LoVo (cell line): ENCODE results near the gene NCS1.
"Not testable (repeated sequence)": the region's sequence is repeated elsewhere in the genome, so short reads cannot be mapped to it uniquely, and the experiment has no call there.

ENCODE experiments used
- DNase-seq: peaks from one replicate; pipeline ENCODE4 v3.0.0-alpha.2; 2016; ENCODE audit warnings: low spot score

Gene NCS1

DNA sequence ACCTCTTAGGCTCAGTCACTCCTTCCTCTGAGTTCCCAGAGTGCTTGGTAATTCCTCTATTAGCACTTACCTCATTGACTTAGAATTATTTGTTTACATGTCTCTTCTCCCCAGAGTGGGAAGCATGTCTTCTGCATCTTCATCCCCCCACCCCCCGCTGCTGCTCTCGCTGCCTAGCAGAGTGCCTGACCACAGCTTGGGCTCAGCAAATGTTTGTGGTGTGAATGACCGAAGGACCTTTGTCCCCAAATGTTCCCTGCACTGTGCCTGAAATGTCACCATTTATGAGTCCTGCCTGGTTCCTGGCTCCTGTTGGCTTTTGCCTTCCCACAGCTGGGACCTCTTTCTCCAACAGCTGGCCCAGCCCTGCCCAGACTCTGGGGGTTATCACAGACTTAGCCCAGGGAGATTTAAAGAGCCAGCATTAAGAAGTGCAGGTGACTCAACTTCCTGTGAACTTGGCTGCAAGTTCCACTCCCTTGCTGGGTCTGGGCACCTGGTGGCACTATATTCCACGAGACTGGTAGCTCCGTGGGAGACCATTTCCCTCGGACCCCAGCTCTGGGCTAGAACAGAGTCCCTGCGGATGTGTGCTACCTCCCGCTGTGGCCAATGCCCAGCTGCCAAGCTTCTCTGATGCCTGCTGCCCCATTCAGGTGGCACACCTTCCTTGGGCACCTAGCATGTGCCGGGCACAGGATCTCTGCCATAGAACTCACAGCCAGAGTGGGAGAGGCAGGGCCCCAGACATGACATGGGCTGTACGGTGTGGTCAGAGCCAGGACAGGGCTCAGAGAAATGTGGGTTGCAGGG lies 91.6 kb downstream of the NCS1 start:
- no peak for DNase-seq

DNA sequence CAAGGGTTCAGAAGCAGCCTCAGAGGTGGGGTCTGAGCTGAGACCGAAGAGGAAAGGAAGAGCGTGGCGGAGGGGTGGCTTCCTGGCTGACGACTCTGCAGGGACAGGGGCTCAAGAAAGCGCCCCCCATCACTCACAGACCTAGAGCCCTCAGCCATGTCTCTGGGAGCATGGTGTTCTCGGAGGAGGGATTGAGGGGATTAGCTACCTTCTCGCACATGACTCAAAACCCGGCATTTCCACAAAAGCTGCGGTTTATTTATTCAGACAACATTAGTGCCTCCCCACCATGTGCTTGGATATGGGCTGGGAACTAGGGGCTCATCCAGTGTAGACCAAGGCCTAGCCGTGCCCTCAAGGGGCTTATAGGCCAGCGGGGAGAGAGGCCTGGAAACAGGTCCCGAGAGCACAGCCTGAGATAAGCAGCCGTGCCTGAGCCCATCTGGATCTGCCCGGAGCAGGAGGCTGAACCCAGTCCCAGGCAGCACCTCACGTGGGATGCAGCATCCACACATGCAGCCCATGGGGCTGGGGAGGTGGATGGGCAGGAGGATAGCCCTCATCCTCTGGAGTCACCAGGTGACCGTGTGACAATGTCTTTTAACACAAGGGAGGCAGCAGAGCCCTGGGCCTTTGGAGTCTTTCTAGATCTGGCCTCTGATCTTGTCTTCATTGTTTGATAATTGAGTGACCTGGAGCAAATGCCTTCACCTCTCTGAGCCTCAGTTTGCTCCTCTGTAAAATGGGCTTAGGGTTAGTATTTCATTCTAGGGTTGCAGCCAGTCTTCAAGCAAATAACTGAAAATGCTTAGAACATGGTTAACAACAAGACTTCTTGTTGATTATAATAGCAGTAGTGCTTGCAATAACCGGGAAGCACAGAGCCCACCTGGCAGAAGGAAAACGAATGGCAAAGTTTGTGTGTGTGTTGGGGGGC lies 92.5 kb downstream of the NCS1 start:
- no peak for DNase-seq

DNA sequence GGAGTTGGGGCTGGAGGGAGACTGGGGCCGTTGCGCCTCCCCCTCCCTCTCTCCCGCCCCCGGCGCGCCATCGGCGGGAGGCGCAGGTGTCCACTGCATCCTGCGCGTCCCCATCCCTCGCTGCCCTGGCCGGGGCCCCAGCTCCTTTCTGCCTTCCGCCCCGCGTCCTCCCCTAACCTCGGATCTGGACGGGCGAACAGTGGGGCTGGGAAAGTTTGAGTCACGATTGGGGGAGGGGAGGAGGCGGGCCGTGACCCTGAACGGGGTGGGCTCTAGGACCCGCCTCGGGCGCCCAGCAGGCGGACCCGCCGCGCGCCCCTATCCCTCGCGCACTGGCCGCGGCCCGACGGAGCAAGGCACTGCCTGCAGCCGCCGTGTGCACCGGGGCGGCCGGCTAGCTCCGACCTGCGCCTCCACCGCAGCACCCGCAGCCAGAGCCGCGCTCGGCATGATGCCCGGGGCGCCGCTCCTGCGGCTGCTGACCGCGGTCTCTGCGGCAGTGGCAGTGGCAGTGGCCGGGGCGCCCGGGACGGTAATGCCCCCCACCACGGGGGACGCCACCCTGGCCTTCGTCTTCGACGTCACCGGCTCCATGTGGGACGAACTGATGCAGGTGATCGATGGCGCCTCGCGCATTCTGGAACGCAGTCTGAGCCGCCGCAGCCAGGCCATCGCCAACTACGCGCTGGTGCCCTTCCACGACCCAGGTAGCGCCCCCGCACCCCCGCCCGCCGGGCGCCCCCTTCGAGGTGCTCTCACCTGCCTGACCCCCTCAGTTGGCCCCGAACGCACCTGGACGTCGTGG lies 93.4 kb downstream of the NCS1 start, which contains the start of gene HMCN2:
HMCN2 (plus strand) TSS at position 330 of the 805 bp plus-strand sequence; CDS start at position 449, 119 bp downstream.
- DNase-seq: no peak

DNA sequence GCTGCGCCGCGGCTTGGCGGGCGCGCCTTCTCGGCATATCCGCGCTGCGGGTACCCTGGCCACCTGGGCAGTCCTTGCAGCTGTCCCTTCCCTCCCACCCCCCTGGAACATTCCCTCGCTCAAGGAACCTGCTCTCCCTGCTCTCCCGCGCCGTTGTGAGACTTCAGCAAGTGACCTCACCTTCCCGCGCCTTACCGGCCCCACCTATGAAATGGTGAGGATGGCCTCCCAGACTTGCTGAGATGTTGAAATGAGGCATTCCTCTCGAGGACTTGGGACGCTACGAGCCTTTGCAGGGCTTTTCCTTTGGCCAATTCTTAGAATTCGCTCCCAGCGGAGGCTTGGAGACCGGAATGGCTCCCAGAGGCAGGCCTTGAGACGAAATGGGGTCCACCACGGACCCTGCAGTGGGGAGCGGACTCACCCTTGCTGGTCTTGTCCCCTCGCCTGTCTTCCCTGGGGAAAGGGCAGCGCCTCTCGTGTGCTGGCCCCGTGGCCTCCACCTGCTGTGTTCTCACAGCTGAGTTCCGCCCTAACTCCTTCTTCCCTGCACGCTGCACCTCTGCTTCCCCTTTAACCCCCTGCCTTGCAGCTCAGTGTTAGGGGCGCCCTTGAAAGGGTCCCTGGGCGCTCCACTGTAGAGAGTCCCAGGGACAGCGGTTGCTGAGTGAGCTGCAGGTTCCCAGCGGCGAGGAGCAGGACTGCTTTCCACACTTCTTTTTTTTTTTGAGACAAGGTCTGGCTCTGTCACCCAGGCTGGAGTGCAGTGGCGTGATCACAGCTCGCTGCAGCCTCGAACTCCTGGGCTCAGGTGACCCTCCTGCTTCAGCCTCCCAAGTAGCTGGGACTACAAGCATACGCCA lies 94.3 kb downstream of the NCS1 start:
- DNase-seq: no peak

DNA sequence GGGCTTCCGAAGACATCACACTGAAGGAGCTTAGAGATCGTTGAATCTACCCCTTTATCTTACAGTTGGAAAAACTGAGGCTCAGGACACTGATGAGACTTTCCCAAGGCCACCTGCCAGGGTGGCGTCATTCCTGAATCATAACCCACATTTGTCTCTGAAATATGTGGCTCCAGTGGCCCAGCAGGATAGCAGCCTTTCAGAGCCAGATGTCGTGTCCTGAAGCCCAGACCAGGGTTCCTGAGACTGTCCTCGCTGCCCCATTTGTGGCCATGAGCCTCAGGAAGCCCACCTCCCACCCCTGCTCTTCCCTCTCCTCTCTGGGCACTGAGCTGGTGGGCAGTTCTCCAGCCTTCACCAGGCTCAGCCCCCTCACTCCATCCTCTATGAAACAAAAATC lies 95.7 kb downstream of the NCS1 start:
- DNase-seq: no peak

DNA sequence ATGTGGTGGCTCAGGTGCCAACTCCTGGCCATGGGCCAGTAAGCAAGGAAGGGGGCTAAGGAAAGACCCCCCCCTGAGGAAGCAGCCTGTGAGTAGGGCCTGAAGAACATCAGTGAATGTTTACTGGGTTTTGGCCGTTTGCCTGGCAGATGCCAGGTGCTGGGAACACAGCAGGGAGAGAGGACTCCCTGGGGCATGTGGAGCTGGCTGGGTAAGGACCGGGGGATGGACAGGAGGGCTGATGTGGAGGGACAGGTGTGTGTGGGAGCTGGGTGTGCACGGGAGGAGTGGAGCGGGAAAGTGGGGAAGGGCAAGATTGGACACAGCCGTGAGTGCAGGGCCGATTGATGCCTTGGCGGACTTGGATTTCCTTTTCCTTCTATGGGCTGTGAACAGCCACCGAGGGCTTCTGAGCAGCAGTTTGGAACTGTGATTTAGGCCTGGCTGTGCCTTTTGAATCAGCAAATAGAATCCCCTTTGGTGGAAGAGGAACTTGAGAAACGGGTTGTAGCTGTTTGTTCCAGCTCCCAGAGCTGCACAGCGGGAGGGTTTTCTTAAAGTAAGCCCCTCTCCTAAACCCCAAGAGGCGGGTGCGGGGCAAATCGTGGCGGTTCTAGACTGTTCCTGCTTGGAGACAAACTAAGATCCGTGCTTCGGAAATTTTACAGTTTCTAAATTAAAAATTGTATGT lies 96.5 kb downstream of the NCS1 start:
- DNase-seq: no peak

DNA sequence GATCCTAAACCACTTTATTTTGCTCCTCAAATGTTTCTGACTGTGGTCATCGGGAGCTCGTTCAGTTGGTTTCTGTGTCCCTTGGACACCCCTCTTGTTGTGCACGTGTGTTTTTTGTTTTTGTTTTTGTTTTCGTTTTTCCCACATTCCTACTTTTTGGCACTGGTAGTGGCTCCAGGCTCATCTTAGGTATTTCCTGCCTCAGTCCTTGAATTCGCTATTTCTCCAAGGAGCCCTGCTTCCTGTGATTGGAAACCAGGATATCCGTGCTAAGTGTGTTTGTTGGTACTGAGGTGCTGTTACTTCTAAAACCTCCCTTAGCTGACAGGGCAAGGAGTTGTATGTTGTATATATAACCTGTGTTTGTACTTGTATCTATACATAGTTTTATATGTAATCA lies 99.3 kb downstream of the NCS1 start:
- no peak for DNase-seq

DNA sequence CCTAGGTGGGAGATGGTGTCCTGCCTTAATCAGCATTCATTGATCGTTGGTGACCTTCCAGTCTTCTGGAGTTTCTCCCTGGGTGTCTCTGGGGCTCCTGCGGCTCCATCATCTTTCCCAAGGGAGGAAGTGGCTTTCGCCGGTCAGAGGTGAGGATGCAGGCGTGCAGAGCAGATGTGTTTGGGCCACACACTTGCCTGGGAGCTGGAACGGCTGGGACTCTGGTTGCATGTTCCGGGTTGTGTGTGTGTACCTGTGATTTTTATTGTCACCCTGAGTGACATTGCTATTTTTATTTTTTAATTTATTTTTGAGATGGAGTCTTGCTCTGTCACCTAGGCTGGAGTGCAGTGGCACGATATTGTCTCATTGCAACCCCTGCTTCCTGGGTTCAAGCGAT lies 103.0 kb downstream of the NCS1 start:
- DNase-seq: no peak

DNA sequence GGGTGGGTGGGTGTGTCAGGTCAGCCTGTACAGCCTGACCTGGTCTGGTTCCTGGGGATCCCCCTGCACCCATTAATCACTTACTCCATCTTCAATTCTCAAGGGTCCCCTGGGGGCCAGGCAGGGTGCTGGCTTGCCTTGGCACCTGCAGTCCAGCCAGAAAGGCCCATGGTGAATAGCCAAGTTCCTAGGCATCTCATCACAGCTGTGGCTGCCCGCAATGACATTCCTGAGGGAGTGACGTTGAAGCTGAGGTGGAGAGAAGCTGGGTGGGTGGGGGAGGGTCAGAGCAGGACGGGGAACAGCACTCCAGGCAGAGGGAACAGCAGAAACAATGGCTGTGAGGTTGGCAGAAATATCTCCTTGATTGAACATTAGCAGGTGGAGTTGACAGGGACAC lies 103.9 kb downstream of the NCS1 start:
- DNase-seq: no peak

DNA sequence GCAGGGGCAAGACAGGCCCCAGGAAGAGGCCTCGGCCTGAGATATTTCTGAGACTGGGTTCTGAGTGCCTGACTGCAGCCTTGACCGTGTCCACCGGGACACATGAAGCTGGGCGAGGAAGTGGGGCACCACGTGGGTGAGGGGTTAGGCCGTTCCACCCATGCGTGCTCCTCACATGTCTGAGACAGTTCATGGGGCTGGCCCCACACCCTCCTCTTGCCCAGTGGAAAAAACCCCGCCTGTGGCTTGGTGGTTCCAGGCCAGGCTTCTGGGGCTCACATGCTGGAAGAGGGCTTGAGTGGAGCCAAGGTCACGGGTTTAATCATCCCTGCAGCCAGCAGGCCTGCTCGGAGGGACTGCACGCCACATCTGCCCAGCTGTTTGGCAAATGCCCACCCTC lies 104.8 kb downstream of the NCS1 start:
- no peak for DNase-seq

DNA sequence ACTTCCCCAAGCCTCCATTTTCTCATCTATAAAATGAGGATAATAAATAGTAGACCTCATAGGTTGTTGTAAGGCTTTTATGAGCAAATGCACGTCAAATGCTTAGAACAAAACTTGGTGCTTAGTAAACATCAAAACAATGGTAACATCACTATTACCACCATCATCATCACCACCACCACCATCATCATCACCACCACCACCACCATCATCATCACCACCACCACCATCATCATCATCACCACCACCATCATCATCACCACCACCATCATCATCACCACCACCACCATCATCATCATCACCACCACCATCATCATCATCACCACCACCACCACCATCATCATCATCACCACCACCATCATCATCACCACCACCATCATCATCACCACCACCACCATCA lies 105.3 kb downstream of the NCS1 start:
- DNase-seq: not testable (repeated sequence)

DNA sequence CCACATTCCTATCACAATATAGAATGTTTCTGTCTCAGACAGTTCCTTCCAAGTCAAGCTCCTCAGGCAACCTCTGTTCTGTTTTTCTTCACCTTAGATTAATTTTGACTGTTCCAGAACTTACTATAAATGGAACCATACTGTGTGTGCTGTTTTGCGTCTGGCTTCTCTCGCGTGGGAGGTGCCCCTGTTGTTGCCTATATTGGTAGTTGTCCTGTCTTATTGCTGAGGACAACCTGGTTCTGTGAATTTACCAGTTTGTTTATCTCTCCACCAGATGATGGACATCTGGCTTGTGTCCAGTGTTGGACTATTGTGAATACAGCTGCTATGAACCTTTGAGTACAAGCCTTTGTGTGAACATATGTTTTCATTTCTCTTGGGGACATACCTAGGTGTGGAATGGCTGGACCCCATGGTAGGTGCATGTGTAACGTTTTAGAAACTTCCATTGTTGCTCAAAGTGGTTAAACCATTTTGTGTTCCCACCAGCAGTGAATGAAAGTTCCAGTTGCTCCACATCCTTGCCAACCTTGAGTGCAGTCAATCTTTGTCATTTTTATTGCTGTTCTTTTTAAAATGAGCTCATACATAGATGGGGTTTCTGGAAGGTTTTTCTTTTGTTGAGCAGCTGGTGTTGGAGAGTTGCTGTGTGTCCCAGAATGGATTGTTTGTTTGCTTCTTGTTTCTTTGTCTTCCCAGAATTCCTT lies 111.5 kb downstream of the NCS1 start:
- DNase-seq: no peak

DNA sequence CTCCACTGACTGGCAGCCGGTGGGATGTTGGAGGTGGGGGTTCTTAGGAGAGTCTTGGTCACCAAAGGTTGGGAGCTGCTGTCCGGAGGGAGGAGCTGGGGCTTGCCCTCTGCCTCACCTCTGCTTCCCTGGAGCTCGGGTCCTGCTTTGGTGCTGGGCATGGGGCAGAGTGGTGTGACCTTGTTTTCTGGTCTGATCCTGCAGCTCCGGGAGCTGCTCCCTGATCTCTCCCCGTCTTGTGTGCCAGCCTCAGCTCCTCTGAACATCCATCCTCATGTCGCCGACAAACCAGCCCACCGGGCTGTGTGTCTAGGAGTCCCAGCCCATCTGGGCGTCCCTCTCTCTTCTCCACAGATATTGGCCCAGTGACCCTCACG lies 112.0 kb downstream of the NCS1 start:
- no peak for DNase-seq

DNA sequence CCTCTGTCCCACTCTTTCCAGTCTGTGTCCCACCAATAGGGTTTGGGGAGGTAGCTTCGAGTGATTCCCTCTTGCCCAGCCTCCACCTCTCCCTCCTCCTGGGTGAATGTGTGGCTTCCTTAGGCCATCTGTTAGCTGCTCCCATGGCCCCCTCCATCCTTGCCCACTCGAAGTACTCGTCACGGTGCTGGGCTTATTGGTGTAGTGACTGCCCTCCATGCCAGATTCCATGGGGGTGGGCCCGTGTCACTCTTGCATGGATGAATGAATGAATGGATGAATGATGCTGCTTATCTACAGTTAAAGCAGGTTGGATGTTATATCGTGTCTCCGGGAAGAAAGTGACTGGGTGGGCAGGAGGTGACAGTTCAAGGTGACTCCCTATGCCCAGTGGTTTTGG lies 112.5 kb downstream of the NCS1 start:
- DNase-seq: no peak

DNA sequence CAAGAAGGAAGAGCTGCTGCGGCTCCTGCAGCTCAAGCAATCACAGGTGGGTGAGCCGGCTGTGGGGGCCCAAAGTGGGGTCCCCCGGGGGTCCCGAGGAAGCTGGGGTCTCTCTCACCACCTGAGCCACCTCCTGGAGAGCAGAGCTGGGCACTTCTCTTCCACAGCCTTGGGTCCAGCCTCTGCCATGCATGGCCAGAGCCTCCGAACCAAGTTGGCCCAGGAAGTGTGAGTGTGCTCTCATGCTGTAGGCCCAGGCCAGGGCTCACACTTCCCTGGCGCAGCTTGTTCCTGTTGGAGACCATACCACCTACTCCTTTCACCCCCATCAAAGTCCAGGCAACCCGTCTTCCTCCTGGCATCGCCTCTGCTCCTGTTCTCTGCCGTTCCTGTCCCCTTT lies 113.1 kb downstream of the NCS1 start:
- no peak for DNase-seq

DNA sequence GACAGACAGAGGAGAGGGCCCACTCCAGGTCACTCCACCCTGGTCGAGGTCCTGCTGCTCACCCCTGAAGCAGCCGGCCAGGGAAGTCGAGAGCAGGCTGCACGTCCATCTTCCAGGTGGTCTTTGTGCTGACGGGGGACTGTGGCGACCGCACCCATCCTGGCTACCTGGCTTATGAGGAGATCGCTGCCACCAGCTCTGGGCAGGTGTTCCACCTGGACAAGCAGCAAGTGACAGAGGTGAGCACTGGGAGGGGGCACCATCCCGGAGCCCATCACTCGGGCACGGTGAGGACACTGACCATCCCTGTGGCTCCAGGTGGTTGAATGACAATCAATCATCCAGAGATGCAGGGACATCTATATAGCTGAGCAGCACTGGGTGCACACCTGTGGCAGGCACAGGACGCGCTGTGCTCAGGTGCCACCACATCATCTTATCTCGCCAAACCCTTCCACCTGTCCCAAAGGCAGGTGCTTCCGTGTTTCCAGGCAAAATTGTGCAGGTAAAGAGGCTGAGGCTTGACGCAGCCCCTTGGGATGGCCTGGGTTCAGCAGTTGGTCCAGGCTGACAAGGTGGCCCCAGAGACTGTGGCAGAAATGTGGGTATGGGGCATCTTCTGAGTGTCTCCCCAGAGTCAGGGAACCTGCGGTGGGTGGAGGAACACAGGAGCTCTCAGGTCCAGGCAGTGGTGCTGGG lies 114.0 kb downstream of the NCS1 start:
- no peak for DNase-seq
